ENCODE measurements around the gene SMG5. TPM values are rescaled to one million over a fixed set of nuclear protein-coding genes. Genes with fewer than 3 reads are reported as not detected.
"Not testable (repeated sequence)": the region's sequence is repeated elsewhere in the genome, so short reads cannot be mapped to it uniquely, and the experiment has no call there.

Gene SMG5
- total RNA-seq, 4 donors from 2014 or later = 58.0 to 85.8 (median 67.5) TPM

GRCh38 chr1:156220226-156220625 is 62.4 kb downstream of the SMG5 start:
- Histone ChIP-seq H3K27ac (no peak overlapping the region), H3K4me3 (no peak overlapping the region), H3K36me3 (peaks cover 0 to 47% (median 3%) of the 10 kb centered on the region in 3 donors), H3K27me3 (no peaks in the 10 kb centered on the region), H3K4me1 (peaks cover 0 to 22% (median 3%) of the 10 kb centered on the region in 4 donors), H3K9me3 (no peaks in the 10 kb centered on the region)
- DNase-seq (ENCODE audit: low spot score in 2 of 2) = no peak
- no peak for TF ChIP-seq POLR2A (IDR thresholded peaks at IDR 0.05)
- no peak for TF ChIP-seq CTCF (IDR thresholded peaks at IDR 0.05)
- no peak for TF ChIP-seq EP300 (IDR thresholded peaks at IDR 0.05)
- WGBS, 2 donors = 97 to 98% methylated on average over 9 of the region's 9 CpGs

- Histone ChIP-seq H3K9me3 (no peaks in the 10 kb centered on the region), H3K4me1 (peaks cover 0 to 36% (median 11%) of the 10 kb centered on the region in 4 donors), H3K27me3 (no peaks in the 10 kb centered on the region), H3K36me3 (peaks cover 0 to 35% (median 0%) of the 10 kb centered on the region in 3 donors), H3K4me3 (no peak overlapping the region), H3K27ac (peak overlapping the region in 1 of 4 donors; percentile 29)
- DNase-seq (ENCODE audit: low spot score in 2 of 2) = no peak
- peak in 1 of 2 donors; percentile 57 for TF ChIP-seq EP300 (IDR thresholded peaks at IDR 0.05)
- TF ChIP-seq CTCF (IDR thresholded peaks at IDR 0.05) = no peak
- 56 to 74% methylated on average over 2 of the region's 2 CpGs for WGBS, 2 donors
Measured at GRCh38 chr1:156217871-156218270, 64.8 kb downstream of the SMG5 start.

- DNase-seq (ENCODE audit: low spot score in 2 of 2); H3K27ac ChIP-seq; H3K4me3 ChIP-seq; H3K27me3 ChIP-seq; H3K9me3 ChIP-seq: not testable (repeated sequence)
- H3K36me3 ChIP-seq = peaks cover 0 to 25% (median 0%) of the 10 kb centered on the region in 3 donors
- H3K4me1 ChIP-seq = peaks cover 0 to 44% (median 14%) of the 10 kb centered on the region in 4 donors
- 94 to 98% methylated on average over 49 to 54 of the region's 55 CpGs for WGBS, 2 donors
Measured at GRCh38 chr1:156216361-156217086, 66.1 kb downstream of the SMG5 start.

GRCh38 chr1:156214024-156214748 is 68.4 kb downstream of the SMG5 start:
- WGBS, 2 donors = 80 to 83% methylated on average over 16 of the region's 16 CpGs
- Histone ChIP-seq H3K9me3 (no peaks in the 10 kb centered on the region), H3K36me3 (peaks cover 0 to 28% (median 0%) of the 10 kb centered on the region in 3 donors), H3K4me3 (peak overlapping the region; percentile 65 to 73 (median 71)), H3K27ac (peak overlapping the region; percentile 93 to 99 (median 96)), H3K4me1 (peaks cover 0 to 44% (median 14%) of the 10 kb centered on the region in 4 donors), H3K27me3 (no peaks in the 10 kb centered on the region)
- DNase-seq (ENCODE audit: low spot score in 2 of 2) = no peak
- TF ChIP-seq EP300 (IDR thresholded peaks at IDR 0.05) (no peak), POLR2A (IDR thresholded peaks at IDR 0.05) (no peak), CTCF (IDR thresholded peaks at IDR 0.05) (no peak)

GRCh38 chr1:156213644-156213966 is 69.0 kb downstream of the SMG5 start:
- Histone ChIP-seq H3K4me3 (peak overlapping the region; percentile 65 to 73 (median 71)), H3K4me1 (peaks cover 0 to 44% (median 14%) of the 10 kb centered on the region in 4 donors), H3K27me3 (no peaks in the 10 kb centered on the region), H3K36me3 (peaks cover 0 to 34% (median 0%) of the 10 kb centered on the region in 3 donors), H3K9me3 (no peaks in the 10 kb centered on the region), H3K27ac (peak overlapping the region; percentile 93 to 99 (median 96))
- TF ChIP-seq POLR2A (IDR thresholded peaks at IDR 0.05) (no peak), EP300 (IDR thresholded peaks at IDR 0.05) (no peak), CTCF (IDR thresholded peaks at IDR 0.05) (no peak)
- DNase-seq (ENCODE audit: low spot score in 2 of 2) = no peak
- 20 to 21% methylated on average over 11 of the region's 11 CpGs for WGBS, 2 donors

All from tibial nerve (tissue), 4 donors.